HG02943 (cell line): ENCODE results near the gene CDH22.

Experiments used
- ATAC-seq: cut with Tn5 transposase; IDR thresholded peaks from one replicate; pipeline ENCODE4 v1.9.1; 2021; ENCODE audit warnings: mild to moderate bottlenecking, low read depth, moderate library complexity; ENCODE audit not compliant: unreplicated experiment

The CDH22 gene

DNA sequence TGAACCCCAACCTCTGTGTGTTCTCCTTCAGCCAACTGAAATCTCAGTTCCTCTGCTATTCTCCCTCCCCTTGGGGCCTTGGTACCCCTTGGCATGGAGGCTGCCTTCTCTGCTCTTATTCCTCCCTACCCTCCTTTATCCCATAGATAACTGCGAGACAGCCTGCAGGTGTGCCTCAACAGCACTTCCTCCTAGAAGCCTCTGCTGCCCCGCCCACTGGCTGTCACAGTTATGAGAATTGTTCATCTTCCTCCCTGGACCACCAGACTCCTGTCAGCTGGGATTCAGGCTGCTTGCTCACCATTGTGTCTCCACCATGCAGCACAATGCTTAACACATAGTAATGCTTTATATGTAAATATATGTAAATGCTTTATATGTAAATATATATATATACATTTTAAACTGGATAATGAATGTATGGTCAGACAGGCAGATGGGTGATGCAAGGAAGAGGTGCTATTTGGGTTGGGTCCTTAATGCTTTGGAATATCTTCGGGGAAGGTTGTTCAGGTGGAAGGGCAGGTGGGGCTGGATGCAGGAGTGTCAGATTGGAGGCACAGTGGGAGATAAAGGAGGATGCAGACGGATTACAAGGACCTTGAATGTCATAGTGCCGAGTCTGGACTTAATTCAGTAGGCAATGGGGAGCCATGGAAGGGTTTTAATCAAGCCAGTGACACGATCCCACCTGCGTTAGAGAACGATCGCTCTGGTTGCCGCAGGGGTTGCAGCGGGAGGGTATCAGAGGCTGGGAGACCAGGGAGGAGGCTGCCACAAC is 4.9 kb downstream of the CDH22 start:
- no peak for ATAC-seq

DNA sequence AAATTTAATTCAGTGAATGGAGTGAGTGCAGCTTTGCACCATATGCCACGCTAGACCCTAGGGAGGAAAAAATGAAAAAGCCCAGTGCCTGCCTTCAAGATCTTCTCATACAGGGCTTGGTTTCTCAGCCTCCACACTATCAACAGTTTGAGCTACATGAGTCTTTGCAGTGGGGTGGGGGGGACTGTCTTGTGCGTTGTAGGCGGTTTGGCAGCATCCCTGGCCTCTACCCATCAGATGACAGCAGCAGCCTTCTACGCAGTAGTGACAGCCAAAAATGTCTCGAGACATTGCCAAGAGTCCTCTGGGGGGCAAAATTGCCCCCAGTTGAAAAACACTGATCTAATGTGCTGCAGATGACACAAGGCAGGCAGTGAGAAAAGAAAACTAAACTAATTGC is 6.2 kb downstream of the CDH22 start:
- ATAC-seq, result no peak

DNA sequence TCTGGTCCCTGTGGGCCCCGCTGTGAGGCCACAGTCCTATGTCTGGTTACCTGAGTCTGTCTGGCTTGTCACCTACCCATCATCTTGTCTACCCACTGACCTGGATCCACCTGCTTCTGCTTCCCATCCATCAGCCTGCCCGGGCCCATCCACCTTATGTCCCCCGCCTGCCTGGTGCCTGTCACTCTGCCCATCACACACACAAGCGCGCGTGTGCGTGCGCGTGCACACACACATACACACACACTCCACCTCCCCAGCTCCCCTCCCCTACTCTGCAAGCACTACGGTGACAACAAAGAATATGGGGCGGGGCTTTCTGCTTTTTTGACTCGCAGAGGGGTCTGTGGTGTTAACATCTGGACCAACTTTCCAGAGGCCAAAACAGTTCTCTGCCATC is 8.0 kb downstream of the CDH22 start:
- no peak for ATAC-seq

DNA sequence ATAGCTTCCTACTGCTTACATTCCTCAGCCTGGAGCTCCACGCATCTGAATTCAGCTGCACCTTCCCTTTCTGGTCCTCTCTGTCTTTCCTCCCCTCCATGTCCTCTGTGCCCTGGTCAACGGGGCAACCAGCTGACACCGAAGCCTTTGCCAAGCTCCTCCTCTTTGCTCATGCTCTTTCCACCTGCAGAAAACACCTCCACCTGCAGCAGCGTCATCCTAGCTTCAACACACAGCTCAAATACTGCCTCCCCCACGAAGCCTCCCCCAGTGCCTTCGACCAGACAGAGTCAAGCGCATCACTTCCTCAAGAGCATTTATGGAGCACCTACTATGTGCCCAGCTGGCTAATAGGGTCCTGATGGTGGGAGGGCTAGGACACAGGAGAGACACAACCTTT is 9.2 kb downstream of the CDH22 start:
- no peak for ATAC-seq

DNA sequence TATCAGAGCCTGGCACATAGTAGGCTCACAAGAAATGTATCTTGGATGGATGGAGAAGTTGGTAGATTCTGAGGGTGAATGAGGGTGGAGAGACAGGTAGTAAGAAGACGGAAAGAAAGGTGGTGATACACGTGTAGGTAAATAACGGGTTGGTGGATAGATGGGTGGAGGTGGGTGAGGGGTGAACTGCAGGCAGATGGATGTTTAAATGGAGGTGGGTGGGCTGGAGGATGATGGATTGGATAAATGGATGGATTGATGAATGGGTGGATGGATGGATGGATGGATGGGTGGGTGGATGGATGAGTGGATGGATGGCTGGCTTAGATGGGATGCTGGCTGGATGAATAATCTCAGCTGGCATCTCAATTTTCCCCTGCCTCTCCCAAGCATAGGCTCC is 9.9 kb downstream of the CDH22 start:
- ATAC-seq, result no peak

DNA sequence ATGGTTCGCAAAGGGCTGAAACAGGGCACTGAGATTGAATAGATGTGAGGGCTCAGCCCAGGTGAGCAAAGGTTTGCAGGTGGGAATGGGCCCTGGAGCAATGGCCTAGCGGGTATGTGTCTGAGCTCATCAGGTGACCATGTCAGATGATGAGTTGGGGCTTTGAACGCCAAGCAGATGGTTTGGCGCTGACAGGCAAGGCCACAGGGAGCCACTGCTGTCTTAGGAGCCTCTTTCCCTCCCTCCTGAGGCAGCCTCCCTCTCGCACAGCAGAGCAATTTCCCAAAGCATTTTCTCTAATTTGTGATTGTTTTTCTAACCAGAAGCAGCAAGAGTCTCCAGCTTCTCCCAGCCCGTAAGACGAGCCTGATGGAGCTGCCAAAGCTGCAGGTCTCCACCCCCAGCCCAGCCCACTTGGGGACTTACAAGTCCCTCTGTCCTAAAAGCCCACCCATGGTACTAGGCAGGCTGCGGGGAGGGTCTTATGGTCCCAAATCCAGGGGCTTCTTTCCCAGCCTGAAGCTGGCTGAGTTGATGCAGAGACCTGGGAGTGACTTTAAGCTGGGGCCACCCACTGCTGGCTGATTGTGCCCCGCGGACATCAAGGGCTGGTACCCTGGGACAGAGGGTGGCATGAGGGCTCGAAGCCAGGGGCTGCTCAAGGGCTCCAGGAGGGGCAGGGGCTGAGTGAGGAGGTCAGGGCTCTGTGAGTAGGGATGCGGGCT is 11.6 kb downstream of the CDH22 start:
- ATAC-seq, result no peak

DNA sequence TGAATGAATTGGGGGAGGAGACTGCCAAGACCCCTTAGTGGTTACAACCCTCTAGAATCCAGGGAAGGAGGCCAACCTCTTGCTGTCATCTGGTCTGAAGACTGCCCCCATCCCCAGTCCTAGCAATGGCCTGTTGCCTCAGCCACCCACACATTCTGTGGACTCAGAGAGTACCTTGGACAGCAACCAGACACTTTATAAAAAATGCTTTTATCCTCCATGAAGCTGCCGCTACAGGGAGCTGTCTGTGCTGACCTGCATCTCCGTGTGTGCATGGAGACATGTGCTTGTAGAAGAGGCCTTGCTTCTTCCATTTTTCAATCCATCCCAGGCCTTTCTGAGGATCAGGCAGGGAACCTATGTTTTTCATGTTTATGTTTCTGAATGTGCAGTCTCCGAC is 15.2 kb downstream of the CDH22 start:
- ATAC-seq, result no peak

DNA sequence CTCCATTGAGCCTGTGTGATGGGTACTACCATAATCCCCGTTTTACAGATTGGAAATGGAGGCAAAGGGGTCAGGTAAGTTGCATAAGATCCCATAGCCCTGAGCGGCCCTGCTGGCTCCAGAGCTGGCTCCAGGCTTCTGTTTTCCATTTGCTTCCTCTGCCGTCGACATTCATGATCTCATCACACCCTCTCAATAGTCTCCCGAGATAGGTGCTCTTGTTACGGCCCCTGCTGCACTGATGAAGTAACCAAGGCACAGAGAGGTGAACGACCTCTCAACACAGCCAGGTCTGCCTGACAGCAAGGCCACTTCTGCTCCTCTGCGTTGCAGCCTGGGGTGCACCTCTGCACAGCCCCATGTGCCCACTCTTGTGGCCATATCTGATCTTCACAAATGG is 16.9 kb downstream of the CDH22 start:
- no peak for ATAC-seq

DNA sequence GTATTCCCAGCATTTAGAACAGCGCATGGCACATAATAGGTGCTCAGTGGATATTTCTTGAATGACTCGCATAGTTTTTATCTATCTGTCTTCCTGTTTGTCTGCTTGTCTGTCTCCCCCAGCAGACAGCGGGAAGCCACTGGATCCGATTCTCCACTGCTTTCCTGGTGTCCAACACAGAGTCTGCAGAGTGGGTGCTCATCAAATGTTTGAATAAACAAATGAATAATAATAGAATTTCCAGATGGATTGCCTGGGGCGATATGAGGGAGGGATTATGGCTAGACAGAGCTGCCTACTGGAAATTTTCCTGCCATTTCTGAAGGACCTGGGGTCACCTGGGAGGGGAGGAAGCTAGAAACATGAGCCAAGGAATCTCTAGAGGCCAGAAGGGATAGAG is 18.9 kb downstream of the CDH22 start:
- ATAC-seq, result no peak

DNA sequence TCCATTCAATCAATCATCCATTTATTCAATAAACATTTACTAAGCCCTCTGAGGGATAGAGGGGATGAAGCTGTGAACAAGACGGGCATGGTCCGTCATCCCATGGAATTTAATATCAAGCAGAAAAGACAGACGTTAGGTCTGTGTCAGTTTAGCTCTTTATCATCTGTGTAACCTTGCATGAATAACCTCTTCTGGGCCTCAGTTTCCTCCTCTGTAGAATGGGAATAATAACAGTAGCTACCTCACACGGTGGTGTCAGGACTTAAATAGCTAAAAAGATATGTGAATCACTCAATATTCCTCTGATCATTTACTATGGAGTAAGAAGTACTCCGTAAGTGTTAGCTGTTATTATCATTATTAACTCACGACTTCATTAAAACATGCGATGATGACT is 21.3 kb downstream of the CDH22 start:
- ATAC-seq, result no peak

DNA sequence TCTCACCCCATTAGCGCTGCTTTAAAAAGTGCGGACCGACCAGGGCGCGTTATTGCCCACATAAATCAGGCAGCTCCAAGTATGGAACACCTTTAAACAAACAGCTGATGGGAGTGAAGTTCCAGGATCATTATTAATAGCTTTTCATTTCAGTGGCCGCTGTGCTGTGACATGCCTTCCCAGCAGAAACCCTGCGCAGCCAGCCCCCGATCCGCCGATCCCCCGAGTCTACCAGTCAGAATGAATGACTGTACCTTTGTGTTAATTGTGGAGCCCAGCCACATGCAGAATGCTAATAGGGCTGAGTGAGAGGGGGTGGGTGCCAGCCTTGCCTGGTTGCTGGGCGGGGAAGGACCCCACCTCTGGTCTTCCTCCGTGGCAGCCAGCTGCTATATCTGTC is 21.9 kb downstream of the CDH22 start:
- no peak for ATAC-seq

DNA sequence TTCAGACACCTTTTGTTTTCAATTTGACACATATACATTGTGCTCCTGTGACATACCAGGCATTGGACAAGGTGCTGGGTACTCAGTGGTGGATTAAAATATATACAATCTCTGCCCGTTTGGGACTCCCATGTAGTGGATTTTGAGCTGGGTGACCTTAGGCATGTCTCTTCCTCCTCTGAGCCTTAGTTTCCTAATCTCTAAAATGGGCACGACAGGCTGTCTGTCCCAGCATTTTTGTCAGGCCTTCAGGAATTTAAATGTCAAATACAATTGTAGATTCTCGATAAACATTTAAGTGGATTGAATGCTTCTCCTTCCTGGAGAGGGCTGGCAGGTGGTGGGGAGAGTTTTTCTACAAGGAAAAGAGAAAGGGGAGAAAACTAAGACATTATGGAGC is 22.6 kb downstream of the CDH22 start:
- ATAC-seq, result no peak

DNA sequence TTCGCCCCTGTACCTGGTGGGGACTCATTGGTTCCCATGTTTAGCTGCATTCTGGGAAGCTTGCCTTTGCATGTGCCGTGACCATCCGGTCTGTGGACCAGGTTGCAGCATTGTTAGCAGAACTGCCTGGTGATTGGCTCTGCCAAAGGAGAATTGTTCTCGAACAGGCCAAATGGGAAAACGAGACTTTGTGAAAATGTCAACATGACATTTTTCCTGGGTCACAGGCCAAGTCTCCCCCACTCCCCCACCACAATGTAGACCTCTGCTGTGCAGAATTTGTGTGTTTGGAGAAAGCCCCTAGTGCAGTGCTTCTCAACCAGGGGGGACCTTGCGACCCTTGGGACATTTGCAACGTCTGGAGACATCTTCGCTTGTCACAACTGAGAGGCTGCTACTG is 23.2 kb downstream of the CDH22 start:
- no peak for ATAC-seq

DNA sequence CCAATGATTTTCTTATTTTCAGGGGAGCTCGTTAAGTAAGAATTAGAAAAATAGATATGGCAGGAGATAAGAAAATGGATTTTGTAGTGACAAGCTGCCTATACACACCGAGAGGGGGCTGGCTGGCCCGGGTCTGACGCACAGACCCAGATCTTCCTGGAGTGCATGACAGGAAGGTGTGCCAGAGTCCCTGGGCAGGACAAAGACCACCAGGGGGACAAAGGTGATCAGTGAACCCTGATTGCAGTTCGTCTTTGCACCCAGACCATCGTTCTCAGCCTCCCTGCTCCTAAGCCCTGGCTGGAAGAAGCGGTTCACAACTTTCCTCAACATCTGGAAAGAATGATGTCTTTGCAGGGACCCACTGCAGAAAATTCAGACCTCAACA is 24.3 kb downstream of the CDH22 start:
- ATAC-seq, result no peak

DNA sequence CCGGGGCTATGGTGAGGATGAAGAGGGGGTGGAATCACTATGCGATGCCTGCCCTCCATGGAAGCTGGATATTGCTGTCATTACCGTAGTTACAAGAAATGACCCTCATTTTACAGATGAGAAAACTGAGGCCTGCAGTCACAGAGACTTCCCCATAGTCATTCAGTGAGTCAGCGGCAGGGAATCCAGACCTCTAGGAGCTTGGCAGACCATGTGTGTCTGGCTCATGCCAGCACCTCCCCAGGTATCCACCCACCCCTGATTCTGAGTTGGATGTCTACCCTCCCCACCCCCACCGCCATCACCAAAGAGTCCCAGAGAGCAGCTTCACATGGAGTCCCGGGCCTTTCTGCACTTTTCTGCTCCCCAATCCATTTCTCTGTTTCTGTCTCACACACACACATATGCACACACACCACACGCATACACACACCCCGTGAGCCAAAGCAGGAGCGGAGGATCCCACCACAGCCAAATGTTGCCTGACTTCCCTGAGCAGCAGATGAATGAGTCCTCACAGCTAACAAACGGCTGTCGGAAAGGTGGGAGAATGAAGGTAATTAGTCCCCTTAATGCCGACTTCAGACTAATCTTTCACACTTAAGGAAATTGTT is 24.8 kb downstream of the CDH22 start:
- no peak for ATAC-seq

DNA sequence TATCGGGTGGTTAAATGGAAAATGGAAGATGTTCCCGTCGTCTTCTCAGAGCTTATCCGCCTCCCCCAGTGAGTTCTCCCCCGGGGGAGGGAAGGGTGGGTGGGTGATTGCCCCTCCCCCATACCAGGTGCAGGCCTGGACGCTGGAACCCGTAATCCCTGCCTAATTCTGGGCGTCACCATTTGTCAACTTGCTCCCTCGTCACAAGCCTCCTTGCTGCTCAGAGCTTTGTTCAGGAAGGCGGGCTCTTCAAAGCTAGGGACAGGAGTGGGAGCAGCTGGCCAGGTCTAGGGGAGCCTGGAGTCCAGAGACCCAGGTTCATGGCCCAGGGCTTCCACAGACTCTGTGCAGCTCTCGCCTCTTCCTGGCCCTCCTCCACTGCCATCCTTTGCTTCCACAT is 25.6 kb downstream of the CDH22 start:
- ATAC-seq, result no peak

DNA sequence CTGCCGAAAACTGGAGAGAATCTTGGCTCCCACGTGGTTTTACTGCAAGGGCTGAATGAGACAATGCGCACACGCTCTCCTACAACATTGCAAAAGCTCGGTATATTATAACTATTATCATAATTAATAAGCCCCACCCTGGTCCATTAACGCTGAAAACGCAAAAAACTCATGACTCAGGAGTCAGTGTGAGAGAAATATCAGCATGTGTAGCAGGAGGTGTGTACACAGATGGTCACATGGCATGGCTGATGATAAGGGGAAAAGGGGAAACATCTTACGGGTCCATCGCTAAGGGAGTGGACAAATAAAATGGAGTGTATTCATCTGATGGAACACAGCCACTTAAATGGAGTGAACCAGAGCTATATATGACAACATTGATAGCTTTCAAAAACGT is 29.2 kb downstream of the CDH22 start:
- ATAC-seq, result no peak

DNA sequence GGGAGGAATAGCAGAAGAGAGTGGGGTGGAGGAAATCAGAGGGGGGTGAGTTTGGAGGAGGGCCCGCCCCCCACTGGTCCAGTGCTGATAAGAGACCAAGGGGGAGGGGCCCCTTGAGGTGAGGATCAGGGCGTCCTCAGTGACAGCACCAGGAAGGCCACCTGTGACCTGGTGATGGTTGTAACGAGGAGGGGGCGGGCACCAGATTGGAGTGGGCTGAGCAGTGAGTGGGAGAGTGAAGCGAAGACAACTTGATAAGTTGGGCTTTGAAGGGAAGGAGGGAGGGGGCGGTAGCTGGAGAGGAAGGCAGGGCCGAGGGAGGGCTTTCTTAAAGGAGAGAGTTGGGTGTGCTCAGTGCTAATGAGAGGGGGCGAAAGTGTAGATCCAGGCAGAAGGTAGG is 30.7 kb downstream of the CDH22 start:
- ATAC-seq, result no peak

DNA sequence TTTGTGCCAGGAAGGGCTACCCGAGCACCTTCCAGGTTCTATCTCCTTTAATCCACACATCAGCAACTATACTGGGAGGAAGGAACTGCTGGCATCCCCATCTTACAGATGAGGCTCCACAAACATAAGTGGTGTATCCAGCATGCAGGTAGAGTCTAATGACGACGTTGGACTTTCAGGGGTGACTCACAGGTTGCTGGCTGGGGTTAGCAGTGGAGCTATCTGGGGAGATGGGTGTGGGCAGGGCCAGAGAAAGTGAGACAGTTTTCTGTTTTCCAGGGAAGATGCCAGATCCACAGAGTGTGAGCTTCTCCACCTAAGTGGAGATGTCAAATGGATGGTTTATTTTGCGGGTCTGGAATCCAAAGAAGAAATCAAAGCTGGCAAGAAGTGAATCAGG is 31.8 kb downstream of the CDH22 start:
- no peak for ATAC-seq

DNA sequence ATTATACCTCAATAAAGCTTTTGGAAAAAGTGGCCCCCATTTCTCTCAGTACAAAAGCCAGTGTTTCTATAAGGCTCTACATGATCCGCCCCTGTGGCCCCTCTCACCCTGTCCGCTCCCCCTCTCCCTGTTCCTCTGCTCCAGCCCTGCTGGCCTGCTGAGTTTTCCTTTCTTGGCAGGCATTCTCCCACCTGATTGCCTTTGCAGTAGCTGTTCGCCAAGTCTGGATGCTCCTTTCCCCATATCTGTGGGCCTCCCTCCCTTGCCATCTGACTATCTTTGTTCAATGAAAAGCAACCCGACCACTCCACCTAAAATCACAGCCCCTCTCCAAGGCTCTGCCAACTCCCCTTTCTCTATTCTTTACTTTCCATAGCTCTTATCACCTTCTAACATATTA is 33.2 kb downstream of the CDH22 start:
- ATAC-seq, result no peak

DNA sequence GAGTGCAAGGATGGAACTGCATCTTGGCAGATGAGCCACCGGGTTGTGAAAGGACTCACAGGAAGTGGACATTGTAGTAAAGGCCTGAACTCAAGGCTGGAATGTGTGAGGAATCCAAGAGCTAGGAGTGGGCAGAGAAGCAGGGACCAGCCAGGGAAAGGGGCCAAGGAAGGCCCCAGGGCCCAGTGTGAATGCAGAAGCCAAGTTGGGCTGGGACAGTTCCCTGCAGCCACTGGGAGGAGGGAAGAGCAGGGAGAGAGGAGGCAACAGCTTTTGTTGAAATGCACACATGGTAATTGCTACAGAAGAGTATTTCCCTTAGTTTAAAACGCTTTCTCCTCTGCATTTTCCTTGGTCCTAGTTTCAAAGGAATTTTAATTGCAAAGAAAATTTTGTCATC is 34.6 kb downstream of the CDH22 start:
- no peak for ATAC-seq
